Measurements from ENCODE around the gene ZMYND19.
A peak's percentile ranks its signal among the peaks of the same experiment; 100 is the strongest.
"Not testable (repeated sequence)": the region's sequence is repeated elsewhere in the genome, so short reads cannot be mapped to it uniquely, and the experiment has no call there.

The ZMYND19 gene

DNA sequence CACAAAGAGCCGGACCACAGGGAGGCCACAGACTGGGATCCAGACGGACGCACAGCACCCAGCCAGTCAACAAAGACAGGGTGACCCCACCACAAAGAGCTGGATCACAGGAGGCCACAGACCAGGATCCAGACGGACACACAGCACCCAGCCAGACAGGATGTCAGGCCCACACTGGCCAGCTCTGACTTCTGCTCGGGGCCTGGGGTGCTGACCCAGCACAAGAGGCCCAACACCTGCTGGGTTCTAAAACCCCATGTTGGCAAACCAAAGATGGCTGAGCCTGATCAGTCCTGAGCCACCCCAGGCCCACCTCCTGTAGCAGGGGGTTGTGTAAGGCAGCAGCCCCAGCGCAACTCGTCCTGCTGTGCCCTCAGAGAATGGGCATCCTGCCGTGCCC is 6.4 kb downstream of the ZMYND19 start:
- no peak for DNase-seq

DNA sequence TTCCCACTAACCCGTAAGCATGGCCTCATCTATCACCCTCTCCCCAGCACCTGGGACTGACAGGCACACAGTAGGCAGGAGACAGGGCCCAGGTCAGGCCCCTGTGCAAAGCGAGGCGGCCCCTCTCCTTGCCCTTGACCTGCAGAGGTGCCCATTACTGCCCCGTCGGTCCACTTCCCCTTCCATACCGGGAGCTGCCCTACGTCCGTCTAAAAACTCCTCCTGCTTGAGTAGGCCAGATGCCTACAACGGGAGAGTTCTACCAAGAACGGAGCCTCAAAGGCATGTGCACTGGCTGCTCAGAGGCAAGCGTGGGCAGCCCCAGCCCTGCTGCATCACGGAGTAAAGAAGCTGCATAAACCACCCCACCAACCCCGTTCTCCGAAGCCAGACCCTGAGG is 7.0 kb downstream of the ZMYND19 start:
- DNase-seq = no peak

DNA sequence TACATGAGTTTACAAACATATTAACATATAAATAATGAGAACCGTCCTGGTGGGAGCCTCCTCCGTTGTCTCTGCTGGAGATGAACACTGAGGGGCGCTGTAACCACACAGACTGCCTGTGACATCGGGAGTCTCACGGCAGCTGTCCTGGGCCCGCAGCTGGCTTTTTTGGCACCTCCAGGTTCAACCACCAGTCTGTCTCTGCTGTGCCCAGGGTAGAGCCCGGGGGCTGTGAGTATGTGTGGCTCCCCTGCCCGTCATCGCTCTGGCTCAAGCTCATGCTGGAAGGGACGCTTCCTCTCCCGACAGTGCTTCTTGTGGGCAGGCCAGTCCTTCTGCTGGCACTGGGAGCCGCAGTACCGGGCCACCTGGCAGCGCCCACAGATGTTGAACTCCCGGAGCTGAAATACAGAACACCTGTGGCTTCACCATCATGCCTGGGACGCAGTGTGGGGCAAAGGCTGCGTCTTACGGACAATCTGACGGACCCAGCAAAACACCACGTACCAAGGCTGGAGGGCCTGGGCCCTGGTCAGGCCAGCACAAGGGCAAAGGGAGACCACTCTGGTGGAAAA is 7.9 kb downstream of the ZMYND19 start:
- DNase-seq = no peak

DNA sequence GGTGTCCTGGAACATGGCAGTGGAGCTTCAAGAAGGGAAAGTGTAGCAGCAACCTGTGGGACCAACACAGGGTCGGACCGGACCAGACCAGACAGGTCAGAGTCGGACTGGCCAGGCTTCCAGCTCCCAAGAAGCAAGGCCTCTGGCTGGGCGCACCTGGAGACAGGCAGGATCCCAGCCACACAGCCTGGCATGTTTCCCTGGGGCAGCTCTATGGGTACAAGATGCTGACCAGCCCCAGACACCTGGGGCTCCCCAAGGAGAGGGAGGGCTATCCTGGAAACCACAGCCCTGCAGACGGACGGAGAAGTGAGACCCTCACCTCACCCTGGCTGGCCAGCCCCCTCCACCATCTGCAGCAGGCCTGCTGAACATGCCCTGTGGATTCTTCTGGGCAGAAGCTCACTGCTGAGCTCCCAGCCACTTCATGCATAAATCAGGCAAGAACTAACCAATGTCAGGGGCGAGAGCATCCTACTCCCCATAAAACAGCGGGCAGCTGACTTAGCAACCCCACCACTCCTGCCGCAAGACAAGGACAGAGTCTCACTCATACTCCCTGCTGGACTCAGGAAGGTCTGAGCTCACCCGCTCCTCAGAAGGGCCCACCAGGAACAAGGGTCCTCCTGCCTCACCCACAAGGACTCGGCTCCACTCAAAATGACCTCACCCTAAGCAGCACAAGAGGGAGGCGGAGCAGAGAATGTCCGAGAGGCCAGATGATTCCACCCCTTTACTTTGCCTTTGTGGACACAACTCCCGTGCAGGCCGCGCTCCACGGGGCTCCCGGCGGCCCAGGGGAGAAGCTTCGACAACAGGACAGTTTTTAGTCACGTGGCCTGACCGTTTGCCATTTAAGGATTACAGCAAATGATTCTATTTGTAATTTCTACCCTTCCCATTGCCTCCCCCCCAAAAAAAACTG is 8.7 kb downstream of the ZMYND19 start:
- DNase-seq = no peak

DNA sequence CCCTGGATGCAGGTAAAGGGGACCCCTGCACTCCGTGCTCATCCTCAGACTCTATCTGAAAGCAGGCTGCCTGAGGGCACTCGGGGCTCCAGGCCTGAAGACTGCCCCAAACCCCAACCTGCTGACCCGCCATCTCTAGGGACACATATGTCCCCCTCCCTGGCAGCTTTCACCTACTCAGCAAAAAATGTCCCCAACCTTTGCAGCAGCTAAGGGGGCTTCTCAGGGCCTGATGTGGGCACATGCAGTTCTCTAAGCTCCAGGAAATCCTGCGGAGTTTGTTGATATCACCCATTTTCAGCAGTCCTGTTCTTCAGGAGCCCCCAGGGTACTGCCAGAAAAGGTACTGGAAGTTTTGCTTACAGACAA is 9.4 kb downstream of the ZMYND19 start:
- DNase-seq = no peak

DNA sequence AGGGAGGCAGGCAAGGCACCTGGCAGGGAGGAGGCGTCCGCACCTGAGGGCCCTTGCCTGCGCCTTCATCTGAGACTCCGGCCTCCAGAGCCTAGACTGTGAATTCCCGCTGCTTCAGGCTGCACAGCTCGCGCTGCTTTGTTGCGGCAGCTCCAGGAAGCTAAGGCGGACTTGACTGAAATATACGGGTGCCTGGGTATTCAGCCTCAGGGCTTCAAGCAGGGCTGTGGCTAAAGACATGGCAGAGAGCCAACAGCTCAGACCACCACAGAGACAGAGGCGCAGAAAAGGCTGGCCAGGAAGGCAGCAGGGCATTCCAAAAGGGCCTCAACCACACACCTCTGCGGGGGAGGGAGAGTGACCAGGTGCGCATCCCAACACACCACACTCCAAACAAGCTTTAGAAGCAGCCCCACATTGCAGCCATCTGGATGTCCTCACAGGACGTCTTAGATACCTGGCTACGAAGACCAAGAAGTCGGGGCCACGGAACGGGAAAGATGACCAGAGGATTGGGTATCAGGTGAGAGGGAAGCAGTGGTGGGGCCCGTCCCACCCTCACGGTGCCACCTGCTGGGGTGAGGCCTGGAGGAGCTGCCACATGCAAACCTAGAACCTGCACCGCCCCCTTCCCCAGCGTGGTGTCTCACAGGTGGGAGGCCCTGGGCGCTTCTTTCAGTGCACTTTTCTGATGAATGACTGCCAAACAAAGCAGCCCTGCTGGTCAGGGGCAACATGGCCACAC is 9.9 kb downstream of the ZMYND19 start:
- no peak for DNase-seq

DNA sequence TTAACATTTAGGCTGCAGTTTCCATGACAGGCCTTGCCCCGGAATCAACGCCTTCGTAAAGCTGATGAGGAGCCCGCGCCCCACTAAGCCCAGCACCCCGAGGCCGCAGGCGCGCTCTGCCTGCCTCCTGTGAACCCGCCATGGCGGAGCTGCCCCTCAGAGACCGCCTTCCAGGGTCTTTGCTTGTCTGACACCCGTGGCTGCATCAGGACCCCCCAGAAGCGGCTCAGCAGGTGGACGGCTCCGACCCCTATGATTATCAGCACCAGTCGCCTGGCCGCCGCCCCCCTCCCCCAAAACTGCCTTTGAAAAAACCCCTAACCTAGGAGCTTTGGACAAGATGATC is 11.1 kb downstream of the ZMYND19 start:
- DNase-seq = no peak

DNA sequence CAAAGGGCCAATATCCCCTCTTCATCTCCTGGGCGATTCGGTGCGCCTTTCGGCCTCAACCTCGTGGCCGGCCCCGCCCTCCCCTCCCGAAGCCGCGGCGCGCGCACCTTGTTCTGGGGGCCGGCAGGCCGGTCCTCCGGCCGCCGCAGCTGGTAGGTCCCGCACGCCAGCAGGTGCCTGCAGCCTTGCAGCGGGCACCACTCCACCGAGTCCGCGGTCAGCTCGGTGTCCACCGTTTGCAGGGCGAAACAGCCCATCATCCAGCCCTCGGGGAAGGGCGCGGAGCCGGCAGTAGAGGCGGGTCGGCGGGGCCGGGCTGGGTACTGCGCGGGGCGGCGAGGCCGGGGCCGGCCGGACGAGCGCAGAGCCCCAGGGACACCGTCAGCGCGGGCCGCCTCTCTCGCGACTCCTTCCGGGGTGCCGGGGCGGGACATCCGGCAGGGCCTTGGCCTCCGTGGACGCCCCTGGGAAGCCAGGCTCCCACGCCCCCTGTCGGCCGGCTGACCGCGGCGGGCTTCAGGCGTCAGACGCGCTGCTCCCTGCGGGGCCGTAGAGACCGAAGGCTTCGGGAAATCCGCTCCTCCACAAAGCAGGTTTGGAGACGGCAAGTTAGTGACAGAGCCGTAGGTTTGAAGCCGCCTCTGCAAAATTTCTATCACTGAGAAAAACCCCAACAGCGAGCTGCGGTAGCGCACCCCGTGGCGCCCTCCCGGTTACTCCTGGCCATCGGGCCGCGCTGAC is 11.6 kb downstream of the ZMYND19 start, which contains the start of gene DPH7:
Gene DPH7, minus strand, starts transcription at position 408 of the 741 bp plus-strand sequence. Its CDS starts 148 bp downstream, at position 260.
- peak; percentile 99 for DNase-seq

DNA sequence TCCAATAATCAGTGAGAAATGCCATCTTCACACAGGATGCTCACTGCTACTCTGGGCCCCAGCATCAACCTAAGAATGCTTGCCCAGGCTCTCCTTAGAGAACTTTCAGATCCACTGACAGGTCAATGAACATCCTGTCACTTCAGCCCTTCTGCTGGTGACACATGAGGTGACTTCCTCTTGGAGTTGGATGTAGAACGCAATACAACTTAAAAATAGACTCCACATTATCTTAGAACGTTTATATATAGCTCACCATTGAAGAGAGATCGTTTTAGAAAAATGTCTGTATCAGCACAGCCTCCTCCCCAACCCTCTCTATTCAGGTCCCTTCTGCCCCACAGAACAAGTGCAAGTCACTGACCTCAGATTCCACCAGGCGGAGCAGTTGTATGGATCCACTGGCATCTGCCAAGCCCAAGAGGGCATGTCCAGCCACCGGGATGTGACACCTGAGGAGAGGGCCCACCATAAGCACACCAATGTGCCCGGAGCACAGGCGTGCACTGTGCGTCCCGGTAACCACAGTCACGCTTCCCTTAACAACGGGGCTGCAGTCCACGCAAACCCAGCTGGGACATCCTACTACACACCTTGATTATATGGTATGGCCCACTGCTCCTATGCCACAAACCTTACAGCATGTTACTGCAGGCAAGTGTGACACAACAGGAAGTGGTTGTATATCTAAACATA is 14.4 kb downstream of the ZMYND19 start:
- DNase-seq = no peak

DNA sequence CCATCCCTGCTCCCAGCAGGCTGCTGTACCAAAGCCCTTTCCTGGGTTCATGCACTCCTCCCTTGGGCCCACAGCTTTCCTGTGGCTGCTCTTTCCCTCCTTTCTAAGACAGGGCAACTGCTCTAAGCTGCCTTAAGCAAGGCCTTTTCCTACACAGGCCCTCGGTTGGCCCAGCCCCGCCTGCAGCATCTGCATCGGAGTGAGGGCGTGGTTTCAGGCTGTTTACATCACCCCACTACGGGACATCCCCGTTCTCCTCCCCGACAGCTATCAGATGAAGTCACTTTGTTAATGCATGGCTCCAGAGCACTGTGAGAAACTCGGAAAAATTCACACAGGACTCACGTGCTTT is 15.0 kb downstream of the ZMYND19 start:
- DNase-seq = no peak

DNA sequence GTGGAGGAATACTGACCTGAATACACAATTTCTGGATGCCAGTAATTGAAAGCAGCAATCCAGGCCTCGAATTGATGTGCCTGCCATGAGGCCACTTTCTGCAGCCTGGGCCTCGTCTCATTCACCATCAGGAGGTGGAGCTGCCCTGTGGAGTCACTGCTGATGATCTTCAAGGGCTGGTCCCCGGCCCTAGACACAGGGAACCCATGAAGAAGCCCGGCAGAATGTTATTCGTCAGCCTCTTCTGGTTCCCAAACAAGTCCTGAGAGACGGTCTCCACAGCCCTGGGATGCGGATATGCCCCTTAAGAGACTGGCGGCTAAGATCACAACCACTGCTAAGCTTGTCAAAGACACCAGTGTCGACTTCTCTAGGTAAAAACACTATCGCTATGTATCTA is 16.1 kb downstream of the ZMYND19 start:
- no peak for DNase-seq

DNA sequence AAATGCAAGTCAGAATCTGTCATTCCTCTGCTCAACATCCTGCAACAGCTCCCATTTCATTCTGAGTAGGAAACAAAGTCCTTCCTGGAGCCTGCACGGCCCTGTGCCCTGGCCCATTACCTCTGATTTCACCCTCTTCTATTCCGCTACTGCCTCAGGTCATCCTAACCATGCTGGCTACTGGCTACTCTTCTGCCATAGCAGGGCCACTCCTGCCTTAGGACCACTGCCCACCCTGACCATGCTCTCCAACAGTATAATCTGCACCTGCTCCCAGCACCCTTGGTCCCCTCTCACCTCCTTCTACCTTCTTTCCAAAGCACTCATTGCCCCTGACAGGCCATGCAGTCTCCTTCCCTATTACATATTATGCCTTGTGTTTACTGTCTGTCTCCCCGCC is 19.7 kb downstream of the ZMYND19 start:
- no peak for DNase-seq

DNA sequence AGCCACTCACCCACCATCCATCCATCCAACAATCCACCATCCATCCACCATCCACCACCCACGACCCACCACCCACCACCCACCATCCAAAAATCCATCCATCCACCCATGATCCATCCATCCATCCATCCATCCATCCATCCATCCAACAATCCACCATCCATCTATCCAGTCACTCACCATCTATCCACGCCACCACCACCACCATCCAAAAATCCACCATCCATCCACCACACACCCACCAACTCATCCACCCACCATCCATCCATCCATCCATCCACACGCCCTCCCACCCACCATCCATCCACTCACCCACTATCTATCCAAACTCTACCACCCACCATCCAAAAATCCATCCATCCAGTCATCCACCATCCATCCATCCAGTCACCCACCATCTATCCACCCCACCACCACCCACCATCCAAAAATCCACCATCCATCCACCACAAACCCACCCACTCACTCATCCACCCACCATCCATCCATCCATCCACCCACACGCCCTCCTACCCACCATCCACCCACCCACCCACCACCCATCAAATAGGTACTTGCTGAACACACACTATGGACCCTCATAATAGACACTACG is 20.6 kb downstream of the ZMYND19 start:
- DNase-seq = no peak

DNA sequence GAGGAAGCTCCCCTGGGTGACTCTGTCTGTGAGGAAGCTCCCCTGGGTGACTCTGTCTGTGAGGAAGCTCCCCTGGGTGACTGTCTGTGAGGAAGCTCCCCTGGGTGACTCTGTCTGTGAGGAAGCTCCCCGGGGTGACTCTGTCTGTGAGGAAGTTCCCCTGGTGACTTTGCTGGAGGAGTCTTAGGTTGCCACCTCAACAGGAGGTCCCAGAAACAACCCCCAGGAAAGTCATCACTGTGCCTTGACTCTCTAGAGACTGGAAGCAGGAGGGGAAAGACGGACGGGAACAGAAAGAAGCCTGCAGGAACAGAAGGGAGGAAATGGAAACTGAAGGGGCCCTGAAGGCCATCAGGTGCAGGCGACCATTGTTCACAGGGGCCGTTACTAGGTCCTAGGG is 21.9 kb downstream of the ZMYND19 start:
- DNase-seq = not testable (repeated sequence)

DNA sequence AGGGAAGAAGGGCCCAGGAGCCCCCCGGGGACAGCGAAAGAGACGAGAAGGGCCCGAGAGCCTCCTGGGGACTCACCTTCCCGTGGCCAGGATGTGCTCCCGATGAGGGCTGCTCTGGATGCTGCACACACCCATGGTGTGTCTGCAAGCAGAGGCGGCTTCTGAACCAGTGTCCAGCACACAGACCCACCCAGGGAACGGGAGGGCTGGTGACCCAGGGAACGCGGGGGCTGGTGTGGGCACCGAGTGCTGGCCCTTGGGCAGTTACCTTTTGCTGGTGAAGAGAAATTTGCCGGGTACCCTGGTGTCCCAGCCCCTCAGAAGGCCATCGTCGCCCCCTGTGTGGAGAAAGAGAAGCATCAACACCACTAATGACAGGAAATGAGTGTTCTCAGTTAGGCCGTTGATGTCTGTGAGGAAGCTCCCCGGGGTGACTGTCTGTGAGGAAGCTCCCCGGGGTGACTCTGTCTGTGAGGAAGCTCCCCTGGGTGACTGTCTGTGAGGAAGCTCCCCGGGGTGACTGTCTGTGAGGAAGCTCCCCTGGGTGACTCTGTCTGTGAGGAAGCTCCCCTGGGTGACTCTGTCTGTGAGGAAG is 25.4 kb downstream of the ZMYND19 start:
- no peak for DNase-seq

DNA sequence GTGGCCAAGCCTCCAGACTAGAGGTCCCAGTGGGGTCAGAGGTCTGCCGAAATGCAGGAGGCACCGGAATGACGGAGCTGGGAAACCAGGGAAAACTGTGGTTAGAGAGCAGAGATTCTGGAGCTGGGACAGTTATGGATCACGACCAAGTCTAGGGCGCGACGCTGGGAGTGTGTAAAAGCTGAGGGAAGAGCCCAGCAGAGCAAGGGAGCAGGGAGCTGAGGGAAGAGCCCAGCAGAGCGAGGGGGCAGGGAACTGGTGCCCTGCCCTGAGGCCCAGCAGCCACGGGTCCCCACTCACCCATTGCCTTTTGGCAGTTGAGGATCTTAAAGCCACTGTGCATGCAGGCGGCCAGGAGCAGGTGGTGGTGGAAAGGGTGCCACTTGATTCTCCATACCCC is 26.2 kb downstream of the ZMYND19 start:
- no peak for DNase-seq

DNA sequence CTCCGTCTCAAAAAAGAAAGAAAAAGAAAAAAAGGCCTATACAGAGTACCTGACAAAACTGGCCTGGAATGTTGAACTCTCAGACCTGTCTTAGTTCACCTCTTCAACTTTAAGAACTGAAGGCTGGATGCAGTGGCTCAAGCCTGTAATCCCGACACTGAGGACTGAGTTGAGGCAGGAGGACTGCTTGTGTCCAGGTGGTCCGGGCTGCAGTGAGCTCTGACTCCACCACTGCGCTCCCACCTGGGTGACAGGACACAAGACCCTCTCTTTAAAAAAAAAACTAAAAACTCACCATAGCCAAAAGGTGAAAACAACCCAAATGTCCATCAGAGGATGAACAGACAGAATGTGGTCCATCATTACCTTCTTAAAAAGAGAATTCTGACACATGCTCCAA is 32.2 kb downstream of the ZMYND19 start:
- DNase-seq = no peak

DNA sequence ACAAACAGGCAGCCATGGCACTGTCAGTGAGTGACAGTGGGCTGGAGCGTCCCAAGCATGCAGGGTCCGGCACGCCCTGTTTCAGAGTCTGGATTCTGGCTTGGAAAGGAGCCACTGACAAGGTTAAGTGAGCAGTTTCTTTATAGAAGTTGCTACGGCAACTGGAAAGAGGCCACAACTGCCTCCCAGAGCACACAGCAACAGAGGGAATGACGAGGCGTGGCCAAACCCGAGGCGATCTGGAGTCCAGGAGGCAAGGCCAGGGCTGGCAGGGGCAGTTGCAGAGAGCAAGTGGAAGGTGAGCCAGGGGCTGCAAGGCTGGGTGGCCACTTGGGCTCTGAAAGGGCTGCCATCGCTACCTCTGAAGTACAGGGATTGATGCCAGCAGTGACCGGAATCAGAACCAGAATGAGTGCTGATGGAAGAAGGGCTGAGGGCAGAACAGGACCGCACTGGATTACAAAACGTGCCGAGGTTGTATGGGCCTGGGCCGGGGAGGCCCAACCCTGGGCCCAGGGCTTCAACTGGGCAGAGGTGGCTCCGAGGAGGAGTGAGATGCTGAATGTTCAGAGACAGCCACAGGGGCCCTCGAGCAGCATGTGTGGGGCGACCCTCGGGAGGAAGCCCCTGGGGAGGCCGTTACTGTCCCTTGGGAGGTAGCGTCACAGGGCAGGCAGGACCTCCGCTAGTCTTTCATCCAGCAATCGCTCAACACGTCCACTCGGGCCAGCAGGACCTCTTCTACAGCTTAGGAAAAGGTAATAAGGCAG is 34.1 kb downstream of the ZMYND19 start:
- no peak for DNase-seq

DNA sequence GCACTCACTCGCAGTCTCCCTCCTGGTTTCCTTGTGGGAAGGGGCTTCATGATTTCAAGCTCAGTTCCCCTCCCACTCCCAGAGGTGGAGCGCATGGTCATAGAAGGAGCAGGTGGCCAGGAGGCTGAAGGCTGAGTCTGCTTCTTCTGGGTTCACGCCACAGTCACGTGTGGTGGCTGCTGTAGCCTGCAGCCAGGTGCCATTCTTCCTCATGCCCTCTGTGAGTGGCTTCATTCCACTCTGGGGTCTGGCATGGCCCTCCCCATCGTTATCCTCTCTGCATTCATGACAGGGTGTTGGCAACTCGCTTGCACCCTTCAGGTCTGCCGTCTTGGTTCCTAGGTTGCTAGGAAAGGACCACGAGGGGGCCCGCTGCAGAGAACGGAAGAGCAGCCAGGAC is 35.1 kb downstream of the ZMYND19 start:
- DNase-seq = no peak

DNA sequence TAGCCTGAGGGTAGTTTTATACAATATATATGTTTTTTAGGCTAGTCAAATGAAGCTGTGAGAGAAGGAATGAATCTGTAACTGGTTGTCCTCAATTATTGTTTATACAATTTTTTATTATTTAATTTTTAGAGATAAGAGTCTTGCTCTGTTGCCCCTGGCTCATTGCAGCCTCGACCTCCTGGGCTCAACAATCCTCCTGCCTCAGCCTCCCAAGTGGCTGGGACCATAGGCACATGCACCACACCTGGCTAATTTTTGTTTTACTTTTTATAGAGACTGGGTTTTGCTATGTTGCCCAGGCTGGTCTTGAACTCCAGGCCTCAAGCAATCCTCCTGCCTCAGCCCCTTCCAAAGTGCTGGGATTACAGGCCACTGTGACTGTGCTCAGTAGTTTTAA is 36.0 kb downstream of the ZMYND19 start:
- DNase-seq = no peak

DNA sequence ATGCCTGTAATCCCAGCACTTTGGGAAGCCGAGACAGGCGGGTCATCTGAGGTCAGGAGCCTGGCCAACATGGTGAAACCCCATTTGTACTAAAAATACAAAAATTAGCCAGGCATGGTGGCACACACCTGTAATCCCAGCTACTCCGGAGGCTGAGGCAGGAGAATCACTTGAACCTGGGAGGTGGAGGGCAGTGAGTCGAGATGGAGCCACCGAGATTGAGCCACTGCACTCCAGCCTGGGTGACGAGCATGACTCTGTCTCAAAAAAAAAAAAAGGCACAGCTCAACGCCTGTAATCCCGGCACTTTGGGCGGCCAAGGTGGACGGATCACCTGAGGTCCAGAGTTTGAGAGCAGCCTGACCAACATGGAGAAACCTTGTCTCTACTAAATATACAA is 36.7 kb downstream of the ZMYND19 start:
- not testable (repeated sequence) for DNase-seq
